GM12878 (cell line): ENCODE results near the gene CRTC2. TPM values are rescaled to one million over a fixed set of nuclear protein-coding genes. Genes with fewer than 3 reads are reported as not detected.

Experiments used
- BCL11A ChIP-seq: IDR thresholded peaks from 2 replicates; pipeline ENCODE4 v1.6.1; 2011; ENCODE audit warnings: low read depth, low read length
- CEBPB ChIP-seq, 2 experiments: fragments of 150-350 bp in 1 of 2; IDR thresholded peaks; 2 replicates each; pipeline ENCODE4 v1.6.1; 2012 to 2014; ENCODE audit warnings: low read depth in 2 of 2, low read length in 2 of 2, borderline replicate concordance in 1 of 2, inconsistent platforms in 1 of 2
- CHD1 ChIP-seq: IDR thresholded peaks from 2 replicates; pipeline ENCODE4 v1.6.1; 2012; ENCODE audit warnings: low read depth, low read length, improper control_type of control experiment
- DPF2 ChIP-seq: fragments of 450-650 bp; IDR thresholded peaks from 2 replicates; pipeline ENCODE4 v1.6.1; 2017; ENCODE audit warnings: mild to moderate bottlenecking
- ESRRA ChIP-seq: IDR thresholded peaks from 2 replicates; pipeline ENCODE4 v1.6.1; 2012; ENCODE audit warnings: mild to moderate bottlenecking, low read length, improper control_type of control experiment
- ETV6 ChIP-seq, 2 experiments: fragments of 450-650 bp in 1 of 2; IDR thresholded peaks in 1 of 2; conservative IDR thresholded peaks in 1 of 2; 2 replicates each; pipeline ENCODE4 v1.6.1; 2014; ENCODE audit warnings: antibody characterized with exemption in 1 of 2, borderline replicate concordance in 1 of 2, low read depth in 1 of 2, mild to moderate bottlenecking in 1 of 2, moderate library complexity in 1 of 2
- EZH2 ChIP-seq: IDR thresholded peaks from 2 replicates; pipeline ENCODE4 v1.6.1; 2012; ENCODE audit warnings: low read depth, mild to moderate bottlenecking, control low read depth, inconsistent platforms, low read length, borderline replicate concordance; ENCODE audit not compliant: control insufficient read depth
- FOXM1 ChIP-seq: IDR thresholded peaks from 2 replicates; pipeline ENCODE4 v1.6.1; 2012; ENCODE audit warnings: low read depth, mild to moderate bottlenecking, inconsistent platforms, low read length, moderate library complexity
- HCFC1 ChIP-seq: fragments of 150-350 bp; IDR thresholded peaks from 2 replicates; pipeline ENCODE4 v1.6.1; 2014; ENCODE audit warnings: low read length
- NBN ChIP-seq: fragments of 450-650 bp; IDR thresholded peaks from 2 replicates; pipeline ENCODE4 v1.6.1; 2016
- NFYB ChIP-seq: IDR thresholded peaks from 2 replicates; pipeline ENCODE4 v1.6.1; 2011; ENCODE audit warnings: low read depth, mild to moderate bottlenecking, low read length, improper control_type of control experiment, moderate library complexity; ENCODE audit not compliant: insufficient read depth
- RUNX3 ChIP-seq: IDR thresholded peaks from 2 replicates; pipeline ENCODE4 v1.6.1; 2012; ENCODE audit warnings: low read length, inconsistent platforms
- SUPT20H ChIP-seq: IDR thresholded peaks from 2 replicates; pipeline ENCODE4 v1.6.1; 2011; ENCODE audit warnings: low read depth, mild to moderate bottlenecking, low read length, moderate library complexity, borderline replicate concordance; ENCODE audit not compliant: control insufficient read depth
- WRNIP1 ChIP-seq: IDR thresholded peaks from 2 replicates; pipeline ENCODE4 v1.6.1; 2011; ENCODE audit warnings: low read depth, low read length, improper control_type of control experiment, borderline replicate concordance
- ZBTB11 ChIP-seq: fragments of 450-650 bp; formaldehyde crosslinking; IDR thresholded peaks from 2 replicates; pipeline ENCODE4 v1.5.0; 2022; ENCODE audit warnings: mild to moderate bottlenecking, missing genetic modification characterization
- polyA plus RNA-seq, 11 experiments: library from polyadenylated mRNA; depleted of rRNA in 4 of 11; unstranded in 6 of 11; stranded (reverse) in 5 of 11; fragments of >200 nt; fragmentation: Nextera tagmentation in 4 of 11; fragmentation: Illumina TruSeq in 1 of 11; extraction: Ambion mirVana in 4 of 11; extraction: Trizol in 1 of 11; gene quantifications; 1 replicate in 1 of 11; 2 replicates in 10 of 11; pipeline versions ENCODE4 v1.2.1 to v1.2.3, GENCODE V29; 2011 to 2016; ENCODE audit warnings: inconsistent platforms in 2 of 11, missing spikeins in 2 of 11, low read depth in 1 of 11
- total RNA-seq, 4 experiments: library from RNA; depleted of rRNA in 3 of 4; stranded (reverse); fragments of >200 nt in 3 of 4; fragmentation: Illumina TruSeq in 1 of 4; extraction: Trizol in 1 of 4; gene quantifications; 2 replicates each; pipeline versions ENCODE4 v1.2.1 to v1.2.3, GENCODE V29; 2013 to 2021
- TF ChIP-seq, protein P1 (sequence below): fragments of 450-650 bp; IDR thresholded peaks from 2 replicates; pipeline ENCODE4 v1.6.1; 2018; ENCODE audit warnings: borderline replicate concordance, mild to moderate bottlenecking; ENCODE audit not compliant: partially characterized antibody
- TF ChIP-seq, protein P2 (sequence below): IDR thresholded peaks from 2 replicates; pipeline ENCODE4 v1.6.1; 2012; ENCODE audit warnings: low read length, inconsistent platforms
- TF ChIP-seq, protein P3 (sequence below): fragments of 450-650 bp; formaldehyde crosslinking; IDR thresholded peaks from 2 replicates; pipeline ENCODE4 v1.4.0; 2022; ENCODE audit warnings: mild to moderate bottlenecking, moderate library complexity

CRTC2 gene
- total and polyA plus RNA-seq, 10 of the 15 experiments (the other 5 are each of a cell fraction or from before 2014, with no cell fraction given): 5.1 to 57.9 (median 32.7) TPM

GRCh38 chr1:153967107-153967999, 8.9 kb upstream of the CRTC2 start, which contains the start of gene CREB3L4 (continued):
- no peak for TF ChIP-seq SUPT20H
- TF ChIP-seq ZBTB11: no peak
- TF ChIP-seq, protein P1, sequence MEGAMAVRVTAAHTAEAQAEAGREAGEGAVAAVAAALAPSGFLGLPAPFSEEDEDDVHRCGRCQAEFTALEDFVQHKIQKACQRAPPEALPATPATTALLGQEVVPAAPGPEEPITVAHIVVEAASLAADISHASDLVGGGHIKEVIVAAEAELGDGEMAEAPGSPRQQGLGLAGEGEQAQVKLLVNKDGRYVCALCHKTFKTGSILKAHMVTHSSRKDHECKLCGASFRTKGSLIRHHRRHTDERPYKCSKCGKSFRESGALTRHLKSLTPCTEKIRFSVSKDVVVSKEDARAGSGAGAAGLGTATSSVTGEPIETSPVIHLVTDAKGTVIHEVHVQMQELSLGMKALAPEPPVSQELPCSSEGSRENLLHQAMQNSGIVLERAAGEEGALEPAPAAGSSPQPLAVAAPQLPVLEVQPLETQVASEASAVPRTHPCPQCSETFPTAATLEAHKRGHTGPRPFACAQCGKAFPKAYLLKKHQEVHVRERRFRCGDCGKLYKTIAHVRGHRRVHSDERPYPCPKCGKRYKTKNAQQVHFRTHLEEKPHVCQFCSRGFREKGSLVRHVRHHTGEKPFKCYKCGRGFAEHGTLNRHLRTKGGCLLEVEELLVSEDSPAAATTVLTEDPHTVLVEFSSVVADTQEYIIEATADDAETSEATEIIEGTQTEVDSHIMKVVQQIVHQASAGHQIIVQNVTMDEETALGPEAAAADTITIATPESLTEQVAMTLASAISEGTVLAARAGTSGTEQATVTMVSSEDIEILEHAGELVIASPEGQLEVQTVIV: peak; percentile 79
- TF ChIP-seq, protein P2, sequence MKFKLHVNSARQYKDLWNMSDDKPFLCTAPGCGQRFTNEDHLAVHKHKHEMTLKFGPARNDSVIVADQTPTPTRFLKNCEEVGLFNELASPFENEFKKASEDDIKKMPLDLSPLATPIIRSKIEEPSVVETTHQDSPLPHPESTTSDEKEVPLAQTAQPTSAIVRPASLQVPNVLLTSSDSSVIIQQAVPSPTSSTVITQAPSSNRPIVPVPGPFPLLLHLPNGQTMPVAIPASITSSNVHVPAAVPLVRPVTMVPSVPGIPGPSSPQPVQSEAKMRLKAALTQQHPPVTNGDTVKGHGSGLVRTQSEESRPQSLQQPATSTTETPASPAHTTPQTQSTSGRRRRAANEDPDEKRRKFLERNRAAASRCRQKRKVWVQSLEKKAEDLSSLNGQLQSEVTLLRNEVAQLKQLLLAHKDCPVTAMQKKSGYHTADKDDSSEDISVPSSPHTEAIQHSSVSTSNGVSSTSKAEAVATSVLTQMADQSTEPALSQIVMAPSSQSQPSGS: no peak
- TF ChIP-seq CEBPB (IDR thresholded peaks at IDR 0.05; ENCODE audit: borderline replicate concordance in 1 of 2, low read depth in 2 of 2, low read length in 2 of 2): no peak
- TF ChIP-seq ETV6 (conservative IDR thresholded peaks at IDR 0.05 in 1 of 2, IDR thresholded peaks at IDR 0.05 in 1 of 2; ENCODE audit: borderline replicate concordance in 1 of 2, low read depth in 1 of 2): no peak
- TF ChIP-seq BCL11A: no peak
- peak; percentile 91 for TF ChIP-seq DPF2
- no peak for TF ChIP-seq RUNX3
- no peak for TF ChIP-seq FOXM1
- TF ChIP-seq, protein P3, sequence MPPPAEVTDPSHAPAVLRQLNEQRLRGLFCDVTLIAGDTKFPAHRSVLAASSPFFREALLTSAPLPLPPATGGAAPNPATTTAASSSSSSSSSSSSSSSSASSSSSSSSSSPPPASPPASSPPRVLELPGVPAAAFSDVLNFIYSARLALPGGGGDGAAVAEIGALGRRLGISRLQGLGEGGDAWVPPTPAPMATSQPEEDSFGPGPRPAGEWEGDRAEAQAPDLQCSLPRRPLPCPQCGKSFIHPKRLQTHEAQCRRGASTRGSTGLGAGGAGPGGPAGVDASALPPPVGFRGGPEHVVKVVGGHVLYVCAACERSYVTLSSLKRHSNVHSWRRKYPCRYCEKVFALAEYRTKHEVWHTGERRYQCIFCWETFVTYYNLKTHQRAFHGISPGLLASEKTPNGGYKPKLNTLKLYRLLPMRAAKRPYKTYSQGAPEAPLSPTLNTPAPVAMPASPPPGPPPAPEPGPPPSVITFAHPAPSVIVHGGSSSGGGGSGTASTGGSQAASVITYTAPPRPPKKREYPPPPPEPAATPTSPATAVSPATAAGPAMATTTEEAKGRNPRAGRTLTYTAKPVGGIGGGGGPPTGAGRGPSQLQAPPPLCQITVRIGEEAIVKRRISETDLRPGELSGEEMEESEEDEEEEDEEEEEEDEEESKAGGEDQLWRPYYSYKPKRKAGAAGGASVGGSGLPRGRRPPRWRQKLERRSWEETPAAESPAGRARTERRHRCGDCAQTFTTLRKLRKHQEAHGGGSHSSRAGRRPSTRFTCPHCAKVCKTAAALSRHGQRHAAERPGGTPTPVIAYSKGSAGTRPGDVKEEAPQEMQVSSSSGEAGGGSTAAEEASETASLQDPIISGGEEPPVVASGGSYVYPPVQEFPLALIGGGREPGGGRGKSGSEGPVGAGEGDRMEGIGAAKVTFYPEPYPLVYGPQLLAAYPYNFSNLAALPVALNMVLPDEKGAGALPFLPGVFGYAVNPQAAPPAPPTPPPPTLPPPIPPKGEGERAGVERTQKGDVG (CRISPR knock-in tag): no peak
- 0 out of 2 replicates have a peak, but pooled peaks have one; percentile 33 for TF ChIP-seq ESRRA
- peak; percentile 39; the same call in 1 of the 2 replicates for TF ChIP-seq CHD1
- no peak for TF ChIP-seq EZH2
- TF ChIP-seq NFYB: peak; percentile 98
- TF ChIP-seq WRNIP1: no peak
- TF ChIP-seq NBN: peak; percentile 98
- TF ChIP-seq HCFC1: no peak; the same call in 1 of the 2 replicates
